ENCODE measurements around the gene MAMDC2. TPM values are rescaled to one million over a fixed set of nuclear protein-coding genes. Genes with fewer than 3 reads are reported as not detected.

MAMDC2 gene
- total RNA-seq, 4 donors from 2014 or later = 4.1 to 17.3 (median 9.3) TPM

- Histone ChIP-seq H3K36me3 (no peaks in the 10 kb centered on the region), H3K4me1 (peaks cover 7% of the 10 kb centered on the region), H3K4me3 (no peak overlapping the region), H3K27me3 (no peaks in the 10 kb centered on the region), H3K9me3 (no peaks in the 10 kb centered on the region), H3K27ac (no peak overlapping the region)
- no peak for DNase-seq (ENCODE audit: low spot score in 2 of 2)
- 94% methylated on average over 1 of the region's 1 CpG for WGBS
- TF ChIP-seq POLR2AphosphoS5 (IDR thresholded peaks at IDR 0.05) (no peak), POLR2A (IDR thresholded peaks at IDR 0.05) (no peak), CTCF (IDR thresholded peaks at IDR 0.05) (no peak), EP300 (IDR thresholded peaks at IDR 0.05) (no peak)
Measured at GRCh38 chr9:70011366-70011765, 32.3 kb upstream of the MAMDC2 start.

DNA sequence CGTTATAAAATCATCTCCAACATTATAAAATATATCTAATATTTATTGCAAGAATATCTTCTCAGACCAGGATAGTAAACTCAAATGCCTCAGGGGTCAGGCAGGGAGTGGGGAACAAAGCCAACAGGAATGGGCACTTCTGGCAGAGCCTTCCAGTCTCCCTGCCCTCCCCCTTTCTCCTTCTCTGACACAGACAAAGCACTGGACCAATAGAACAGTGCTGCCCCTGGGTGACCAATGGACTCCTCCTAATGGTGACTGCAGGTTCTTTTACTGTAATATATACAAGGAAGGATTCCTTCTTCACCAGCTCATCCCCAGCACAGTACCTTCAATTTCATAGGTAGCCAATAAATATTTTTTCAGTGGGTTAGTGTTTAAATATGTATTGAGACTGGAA lies 31.1 kb upstream of the MAMDC2 start:
- 91% methylated on average over 1 of the region's 1 CpG for WGBS
- Histone ChIP-seq H3K4me3 (no peak overlapping the region), H3K27me3 (no peaks in the 10 kb centered on the region), H3K9me3 (no peaks in the 10 kb centered on the region), H3K27ac (no peak overlapping the region), H3K36me3 (no peaks in the 10 kb centered on the region), H3K4me1 (peaks cover 3% of the 10 kb centered on the region)
- TF ChIP-seq POLR2A (IDR thresholded peaks at IDR 0.05) = no peak
- no peak for TF ChIP-seq CTCF (IDR thresholded peaks at IDR 0.05)
- no peak for TF ChIP-seq POLR2AphosphoS5 (IDR thresholded peaks at IDR 0.05)
- no peak for TF ChIP-seq EP300 (IDR thresholded peaks at IDR 0.05)
- no peak for DNase-seq (ENCODE audit: low spot score in 2 of 2)

DNA sequence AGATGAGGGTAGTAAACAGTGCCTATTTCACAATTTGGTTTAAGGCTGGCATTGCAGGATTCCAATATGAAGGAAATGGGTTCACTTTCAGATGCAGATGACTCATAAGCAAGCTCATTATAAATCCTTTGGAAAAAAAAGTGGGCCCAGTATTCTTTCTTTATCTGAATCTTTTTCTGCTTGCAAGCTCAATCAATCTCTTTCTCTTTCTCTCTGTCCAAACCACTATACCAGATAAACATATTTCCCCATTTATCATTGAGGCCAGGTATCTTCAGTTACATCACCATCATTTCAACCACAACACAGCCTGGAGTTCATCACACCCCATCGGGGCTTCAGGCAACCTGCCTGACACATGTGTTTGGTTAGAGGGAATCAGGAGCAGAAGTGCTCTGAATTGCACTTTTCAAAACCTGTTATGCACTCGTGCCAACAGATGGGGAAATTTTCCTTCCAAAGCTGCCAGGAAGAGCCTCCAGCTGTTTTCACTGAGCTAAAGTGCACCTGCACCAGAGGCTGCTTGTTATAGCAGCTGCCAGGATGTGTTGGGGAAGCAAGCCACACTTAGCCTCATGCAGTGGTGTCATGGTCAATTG lies 30.0 kb upstream of the MAMDC2 start:
- 15% methylated on average over 2 of the region's 2 CpGs for WGBS
- no peak for DNase-seq (ENCODE audit: low spot score in 2 of 2)
- Histone ChIP-seq H3K36me3 (no peaks in the 10 kb centered on the region), H3K27me3 (no peaks in the 10 kb centered on the region), H3K9me3 (no peaks in the 10 kb centered on the region), H3K4me1 (peaks cover 3% of the 10 kb centered on the region), H3K4me3 (no peak overlapping the region), H3K27ac (no peak overlapping the region)
- TF ChIP-seq CTCF (IDR thresholded peaks at IDR 0.05) = no peak
- no peak for TF ChIP-seq EP300 (IDR thresholded peaks at IDR 0.05)
- peak in 1 of 3 donors; percentile 76 for TF ChIP-seq POLR2AphosphoS5 (IDR thresholded peaks at IDR 0.05)

GRCh38 chr9:70015099-70015498 lies 28.5 kb upstream of the MAMDC2 start:
- 97% methylated on average over 1 of the region's 1 CpG for WGBS
- no peak for DNase-seq (ENCODE audit: low spot score in 2 of 2)
- H3K27me3 ChIP-seq = no peaks in the 10 kb centered on the region
- no peak overlapping the region for H3K27ac ChIP-seq
- no peaks in the 10 kb centered on the region for H3K36me3 ChIP-seq
- H3K4me1 ChIP-seq = peaks cover 3% of the 10 kb centered on the region
- H3K9me3 ChIP-seq = no peaks in the 10 kb centered on the region
- H3K4me3 ChIP-seq = no peak overlapping the region
- TF ChIP-seq CTCF (IDR thresholded peaks at IDR 0.05) (no peak), EP300 (IDR thresholded peaks at IDR 0.05) (no peak)

DNA sequence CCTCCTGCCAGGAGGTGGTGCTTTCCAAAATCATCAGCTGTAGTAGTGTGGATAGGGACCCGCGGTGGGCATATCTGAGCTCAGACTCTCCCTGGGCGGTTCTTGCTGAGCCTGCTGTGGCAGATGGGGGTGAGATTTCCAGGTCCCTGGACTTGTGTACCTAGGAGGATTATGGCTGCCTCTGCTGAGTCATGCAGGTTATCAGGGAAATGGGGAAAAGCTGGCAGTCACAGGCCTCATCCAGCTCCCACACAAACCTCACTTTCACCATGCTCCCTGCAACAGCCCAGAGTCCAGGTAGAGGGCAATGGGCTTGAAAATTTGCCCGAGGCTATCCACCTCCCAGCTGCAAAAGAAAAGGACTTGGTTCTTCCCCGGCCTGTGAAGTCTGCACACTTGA lies 23.4 kb upstream of the MAMDC2 start:
- Histone ChIP-seq H3K27ac (no peak overlapping the region), H3K27me3 (no peaks in the 10 kb centered on the region), H3K36me3 (no peaks in the 10 kb centered on the region), H3K4me1 (no peaks in the 10 kb centered on the region), H3K4me3 (no peak overlapping the region), H3K9me3 (no peaks in the 10 kb centered on the region)
- no peak for DNase-seq (ENCODE audit: low spot score in 2 of 2)
- TF ChIP-seq CTCF (IDR thresholded peaks at IDR 0.05) (no peak), EP300 (IDR thresholded peaks at IDR 0.05) (no peak), POLR2A (IDR thresholded peaks at IDR 0.05) (no peak), POLR2AphosphoS5 (IDR thresholded peaks at IDR 0.05) (no peak)
- 87% methylated on average over 2 of the region's 5 CpGs for WGBS
